Measurements from ENCODE around the gene LGALS3BP.

DNA sequence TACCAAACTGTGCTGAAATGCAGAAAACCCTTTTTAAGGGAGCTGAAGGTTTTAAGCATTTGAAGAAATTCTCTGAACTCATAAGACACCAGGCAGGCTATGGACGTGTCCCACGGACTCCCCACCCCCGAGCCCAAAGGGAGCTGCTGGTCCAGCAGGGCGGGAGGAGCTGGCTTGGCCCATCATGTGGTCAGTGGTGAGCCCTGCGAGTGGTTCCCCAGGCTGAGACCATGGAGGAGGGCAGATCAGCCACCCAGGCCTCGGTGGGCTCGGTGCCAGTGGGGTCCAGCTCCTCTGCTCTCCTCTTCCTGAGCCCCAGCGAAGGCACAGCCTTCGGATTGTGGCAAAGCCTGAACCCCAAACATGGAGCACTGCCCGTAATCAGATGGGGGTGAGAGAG, 27.0 kb downstream of the LGALS3BP start:
- TF ChIP-seq, protein P1, sequence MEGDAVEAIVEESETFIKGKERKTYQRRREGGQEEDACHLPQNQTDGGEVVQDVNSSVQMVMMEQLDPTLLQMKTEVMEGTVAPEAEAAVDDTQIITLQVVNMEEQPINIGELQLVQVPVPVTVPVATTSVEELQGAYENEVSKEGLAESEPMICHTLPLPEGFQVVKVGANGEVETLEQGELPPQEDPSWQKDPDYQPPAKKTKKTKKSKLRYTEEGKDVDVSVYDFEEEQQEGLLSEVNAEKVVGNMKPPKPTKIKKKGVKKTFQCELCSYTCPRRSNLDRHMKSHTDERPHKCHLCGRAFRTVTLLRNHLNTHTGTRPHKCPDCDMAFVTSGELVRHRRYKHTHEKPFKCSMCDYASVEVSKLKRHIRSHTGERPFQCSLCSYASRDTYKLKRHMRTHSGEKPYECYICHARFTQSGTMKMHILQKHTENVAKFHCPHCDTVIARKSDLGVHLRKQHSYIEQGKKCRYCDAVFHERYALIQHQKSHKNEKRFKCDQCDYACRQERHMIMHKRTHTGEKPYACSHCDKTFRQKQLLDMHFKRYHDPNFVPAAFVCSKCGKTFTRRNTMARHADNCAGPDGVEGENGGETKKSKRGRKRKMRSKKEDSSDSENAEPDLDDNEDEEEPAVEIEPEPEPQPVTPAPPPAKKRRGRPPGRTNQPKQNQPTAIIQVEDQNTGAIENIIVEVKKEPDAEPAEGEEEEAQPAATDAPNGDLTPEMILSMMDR (IDR thresholded peaks at IDR 0.05) = no peak
- TF ChIP-seq EP300 (IDR thresholded peaks at IDR 0.05) (no peak), POLR2A (IDR thresholded peaks at IDR 0.05) (no peak), POLR2AphosphoS5 (IDR thresholded peaks at IDR 0.05) (no peak)
